ENCODE data around the gene CTRB1.

- TF ChIP-seq, protein P1, sequence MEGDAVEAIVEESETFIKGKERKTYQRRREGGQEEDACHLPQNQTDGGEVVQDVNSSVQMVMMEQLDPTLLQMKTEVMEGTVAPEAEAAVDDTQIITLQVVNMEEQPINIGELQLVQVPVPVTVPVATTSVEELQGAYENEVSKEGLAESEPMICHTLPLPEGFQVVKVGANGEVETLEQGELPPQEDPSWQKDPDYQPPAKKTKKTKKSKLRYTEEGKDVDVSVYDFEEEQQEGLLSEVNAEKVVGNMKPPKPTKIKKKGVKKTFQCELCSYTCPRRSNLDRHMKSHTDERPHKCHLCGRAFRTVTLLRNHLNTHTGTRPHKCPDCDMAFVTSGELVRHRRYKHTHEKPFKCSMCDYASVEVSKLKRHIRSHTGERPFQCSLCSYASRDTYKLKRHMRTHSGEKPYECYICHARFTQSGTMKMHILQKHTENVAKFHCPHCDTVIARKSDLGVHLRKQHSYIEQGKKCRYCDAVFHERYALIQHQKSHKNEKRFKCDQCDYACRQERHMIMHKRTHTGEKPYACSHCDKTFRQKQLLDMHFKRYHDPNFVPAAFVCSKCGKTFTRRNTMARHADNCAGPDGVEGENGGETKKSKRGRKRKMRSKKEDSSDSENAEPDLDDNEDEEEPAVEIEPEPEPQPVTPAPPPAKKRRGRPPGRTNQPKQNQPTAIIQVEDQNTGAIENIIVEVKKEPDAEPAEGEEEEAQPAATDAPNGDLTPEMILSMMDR (IDR thresholded peaks at IDR 0.05 in 8 of 11, conservative IDR thresholded peaks at IDR 0.05 in 3 of 11), result no peak
- TF ChIP-seq POLR2A (IDR thresholded peaks at IDR 0.05), result no peak
Measured at GRCh38 chr16:75203667-75204409, 14.9 kb upstream of the CTRB1 start.
